ENCODE results near the gene MYNN. TPM values are rescaled to one million over a fixed set of nuclear protein-coding genes. Genes with fewer than 3 reads are reported as not detected.
A peak's percentile ranks its signal among the peaks of the same experiment; 100 is the strongest.

MYNN gene
- total and polyA plus RNA-seq, 2 of the 13 experiments (the other 11 are each of a cell fraction or from before 2014, with no cell fraction given) = 10.4 to 17.6 TPM

DNA sequence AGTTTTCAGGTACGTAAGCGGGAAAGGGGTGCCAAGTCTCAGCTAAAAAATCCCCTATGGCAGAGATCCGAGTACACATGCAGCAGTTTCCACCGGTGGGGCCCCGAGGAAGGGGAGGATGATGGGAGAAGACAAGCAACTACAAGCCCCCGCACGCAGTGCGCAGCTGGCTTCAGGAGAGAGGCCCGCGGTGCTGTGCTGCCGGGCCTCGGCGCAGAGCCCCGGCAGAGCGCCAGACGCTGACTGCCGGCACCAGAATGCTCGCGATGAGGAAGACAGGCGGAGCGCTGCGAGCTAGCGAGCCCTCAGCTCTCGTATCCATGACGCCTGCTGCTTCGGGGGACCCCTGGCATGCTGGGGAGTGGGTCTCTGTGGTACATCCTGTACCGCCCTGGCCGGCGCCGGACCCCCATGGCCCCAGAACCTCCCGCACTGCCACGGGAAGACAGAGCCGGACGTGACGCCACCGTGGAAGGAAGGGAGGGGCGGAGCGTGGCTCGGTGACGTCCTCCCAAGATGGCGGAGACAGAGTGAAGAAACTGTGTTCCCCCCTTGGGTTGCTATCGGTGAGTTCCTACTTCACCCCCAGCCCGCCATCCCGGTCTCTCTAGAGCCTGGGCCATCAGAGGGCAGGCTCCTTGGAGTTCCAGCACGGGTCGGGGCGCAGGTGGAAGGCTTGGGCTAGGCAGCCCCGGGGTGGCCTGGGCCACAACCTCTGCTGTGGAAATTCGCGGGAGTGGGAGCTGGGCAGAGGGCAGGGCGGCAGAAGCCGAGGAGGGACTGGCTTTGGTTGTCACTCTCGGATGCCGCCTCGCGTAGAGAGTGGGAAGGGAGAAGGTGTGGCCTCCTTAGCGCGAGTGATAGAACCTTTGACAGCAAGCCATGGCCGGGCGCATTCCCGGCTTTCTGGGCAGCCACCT lies at the start of gene MYNN (continued):
- TF ChIP-seq ZNF121 (CRISPR knock-in tag; IDR thresholded peaks at IDR 0.05) = 0 out of 2 replicates have a peak, but pooled peaks have one; percentile 17
- TF ChIP-seq TRIM24 (CRISPR knock-in tag; IDR thresholded peaks at IDR 0.05) = no peak
- no peak for TF ChIP-seq RAD51 (IDR thresholded peaks at IDR 0.05; ENCODE audit: borderline replicate concordance)
- TF ChIP-seq, protein P1, sequence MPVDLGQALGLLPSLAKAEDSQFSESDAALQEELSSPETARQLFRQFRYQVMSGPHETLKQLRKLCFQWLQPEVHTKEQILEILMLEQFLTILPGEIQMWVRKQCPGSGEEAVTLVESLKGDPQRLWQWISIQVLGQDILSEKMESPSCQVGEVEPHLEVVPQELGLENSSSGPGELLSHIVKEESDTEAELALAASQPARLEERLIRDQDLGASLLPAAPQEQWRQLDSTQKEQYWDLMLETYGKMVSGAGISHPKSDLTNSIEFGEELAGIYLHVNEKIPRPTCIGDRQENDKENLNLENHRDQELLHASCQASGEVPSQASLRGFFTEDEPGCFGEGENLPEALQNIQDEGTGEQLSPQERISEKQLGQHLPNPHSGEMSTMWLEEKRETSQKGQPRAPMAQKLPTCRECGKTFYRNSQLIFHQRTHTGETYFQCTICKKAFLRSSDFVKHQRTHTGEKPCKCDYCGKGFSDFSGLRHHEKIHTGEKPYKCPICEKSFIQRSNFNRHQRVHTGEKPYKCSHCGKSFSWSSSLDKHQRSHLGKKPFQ (CRISPR knock-in tag; IDR thresholded peaks at IDR 0.05; ENCODE audit: insufficient replicate concordance) = peak; percentile 24
- 0 out of 2 replicates have a peak, but pooled peaks have one; percentile 72 for TF ChIP-seq MTF1 (CRISPR knock-in tag; IDR thresholded peaks at IDR 0.05)
- peak; percentile 92 for TF ChIP-seq HIVEP1 (CRISPR knock-in tag; IDR thresholded peaks at IDR 0.05)
- 0 out of 2 replicates have a peak, but pooled peaks have one; percentile 24 for TF ChIP-seq ZNF224 (CRISPR knock-in tag; IDR thresholded peaks at IDR 0.05)
- TF ChIP-seq ZBTB38 (CRISPR knock-in tag; IDR thresholded peaks at IDR 0.05) = 0 out of 2 replicates have a peak, but pooled peaks have one; percentile 64
- TF ChIP-seq, protein P2, sequence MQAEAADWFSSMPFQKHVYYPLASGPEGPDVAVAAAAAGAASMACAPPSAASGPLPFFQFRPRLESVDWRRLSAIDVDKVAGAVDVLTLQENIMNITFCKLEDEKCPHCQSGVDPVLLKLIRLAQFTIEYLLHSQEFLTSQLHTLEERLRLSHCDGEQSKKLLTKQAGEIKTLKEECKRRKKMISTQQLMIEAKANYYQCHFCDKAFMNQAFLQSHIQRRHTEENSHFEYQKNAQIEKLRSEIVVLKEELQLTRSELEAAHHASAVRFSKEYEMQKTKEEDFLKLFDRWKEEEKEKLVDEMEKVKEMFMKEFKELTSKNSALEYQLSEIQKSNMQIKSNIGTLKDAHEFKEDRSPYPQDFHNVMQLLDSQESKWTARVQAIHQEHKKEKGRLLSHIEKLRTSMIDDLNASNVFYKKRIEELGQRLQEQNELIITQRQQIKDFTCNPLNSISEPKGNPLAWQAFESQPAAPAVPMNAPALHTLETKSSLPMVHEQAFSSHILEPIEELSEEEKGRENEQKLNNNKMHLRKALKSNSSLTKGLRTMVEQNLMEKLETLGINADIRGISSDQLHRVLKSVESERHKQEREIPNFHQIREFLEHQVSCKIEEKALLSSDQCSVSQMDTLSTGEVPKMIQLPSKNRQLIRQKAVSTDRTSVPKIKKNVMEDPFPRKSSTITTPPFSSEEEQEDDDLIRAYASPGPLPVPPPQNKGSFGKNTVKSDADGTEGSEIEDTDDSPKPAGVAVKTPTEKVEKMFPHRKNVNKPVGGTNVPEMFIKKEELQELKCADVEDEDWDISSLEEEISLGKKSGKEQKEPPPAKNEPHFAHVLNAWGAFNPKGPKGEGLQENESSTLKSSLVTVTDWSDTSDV (CRISPR knock-in tag; IDR thresholded peaks at IDR 0.05) = 0 out of 2 replicates have a peak, but pooled peaks have one; percentile 17
- TF ChIP-seq, protein P3, sequence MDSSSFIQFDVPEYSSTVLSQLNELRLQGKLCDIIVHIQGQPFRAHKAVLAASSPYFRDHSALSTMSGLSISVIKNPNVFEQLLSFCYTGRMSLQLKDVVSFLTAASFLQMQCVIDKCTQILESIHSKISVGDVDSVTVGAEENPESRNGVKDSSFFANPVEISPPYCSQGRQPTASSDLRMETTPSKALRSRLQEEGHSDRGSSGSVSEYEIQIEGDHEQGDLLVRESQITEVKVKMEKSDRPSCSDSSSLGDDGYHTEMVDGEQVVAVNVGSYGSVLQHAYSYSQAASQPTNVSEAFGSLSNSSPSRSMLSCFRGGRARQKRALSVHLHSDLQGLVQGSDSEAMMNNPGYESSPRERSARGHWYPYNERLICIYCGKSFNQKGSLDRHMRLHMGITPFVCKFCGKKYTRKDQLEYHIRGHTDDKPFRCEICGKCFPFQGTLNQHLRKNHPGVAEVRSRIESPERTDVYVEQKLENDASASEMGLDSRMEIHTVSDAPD (CRISPR knock-in tag; IDR thresholded peaks at IDR 0.05) = no peak; the same call in 1 of the 2 replicates
- TF ChIP-seq RFXANK (CRISPR knock-in tag; IDR thresholded peaks at IDR 0.05) = no peak
- TF ChIP-seq, protein P4, sequence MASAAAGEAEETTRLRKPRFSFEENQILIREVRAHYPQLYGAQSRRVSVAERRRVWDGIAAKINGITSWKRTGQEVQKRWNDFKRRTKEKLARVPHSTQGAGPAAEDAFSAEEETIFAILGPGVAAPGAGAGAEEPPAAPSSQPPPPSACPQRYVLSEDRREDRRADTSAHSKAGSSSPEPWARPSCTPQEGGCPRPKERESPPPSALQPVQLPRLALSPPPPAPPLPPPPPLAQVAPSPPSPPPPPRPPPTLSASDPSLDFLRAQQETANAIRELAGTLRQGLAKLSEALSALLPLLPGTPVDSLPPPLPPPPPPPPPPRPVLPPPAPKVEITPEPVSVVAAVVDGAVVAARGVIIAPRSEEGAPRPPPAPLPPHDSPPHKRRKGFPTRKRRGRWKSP (CRISPR knock-in tag; IDR thresholded peaks at IDR 0.05) = peak; percentile 37
- TF ChIP-seq ZMYM2 (CRISPR knock-in tag; IDR thresholded peaks at IDR 0.05) = no peak
- TF ChIP-seq, protein P5, sequence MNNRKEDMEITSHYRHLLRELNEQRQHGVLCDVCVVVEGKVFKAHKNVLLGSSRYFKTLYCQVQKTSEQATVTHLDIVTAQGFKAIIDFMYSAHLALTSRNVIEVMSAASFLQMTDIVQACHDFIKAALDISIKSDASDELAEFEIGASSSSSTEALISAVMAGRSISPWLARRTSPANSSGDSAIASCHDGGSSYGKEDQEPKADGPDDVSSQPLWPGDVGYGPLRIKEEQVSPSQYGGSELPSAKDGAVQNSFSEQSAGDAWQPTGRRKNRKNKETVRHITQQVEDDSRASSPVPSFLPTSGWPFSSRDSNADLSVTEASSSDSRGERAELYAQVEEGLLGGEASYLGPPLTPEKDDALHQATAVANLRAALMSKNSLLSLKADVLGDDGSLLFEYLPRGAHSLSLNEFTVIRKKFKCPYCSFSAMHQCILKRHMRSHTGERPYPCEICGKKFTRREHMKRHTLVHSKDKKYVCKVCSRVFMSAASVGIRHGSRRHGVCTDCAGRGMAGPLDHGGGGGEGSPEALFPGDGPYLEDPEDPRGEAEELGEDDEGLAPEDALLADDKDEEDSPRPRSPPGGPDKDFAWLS (CRISPR knock-in tag; IDR thresholded peaks at IDR 0.05; ENCODE audit: borderline replicate concordance) = no peak
- TF ChIP-seq, protein P6, sequence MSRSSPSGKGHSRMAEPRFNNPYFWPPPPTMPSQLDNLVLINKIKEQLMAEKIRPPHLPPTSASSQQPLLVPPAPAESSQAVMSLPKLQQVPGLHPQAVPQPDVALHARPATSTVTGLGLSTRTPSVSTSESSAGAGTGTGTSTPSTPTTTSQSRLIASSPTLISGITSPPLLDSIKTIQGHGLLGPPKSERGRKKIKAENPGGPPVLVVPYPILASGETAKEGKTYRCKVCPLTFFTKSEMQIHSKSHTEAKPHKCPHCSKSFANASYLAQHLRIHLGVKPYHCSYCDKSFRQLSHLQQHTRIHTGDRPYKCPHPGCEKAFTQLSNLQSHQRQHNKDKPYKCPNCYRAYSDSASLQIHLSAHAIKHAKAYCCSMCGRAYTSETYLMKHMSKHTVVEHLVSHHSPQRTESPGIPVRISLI (CRISPR knock-in tag; IDR thresholded peaks at IDR 0.05; ENCODE audit: borderline replicate concordance) = no peak
- peak; percentile 90 for TF ChIP-seq THAP11 (CRISPR knock-in tag; IDR thresholded peaks at IDR 0.05)
- TF ChIP-seq NCOR1 (IDR thresholded peaks at IDR 0.05; ENCODE audit: borderline replicate concordance, low read length) = no peak
- TF ChIP-seq NAIF1 (CRISPR knock-in tag; IDR thresholded peaks at IDR 0.05; ENCODE audit: borderline replicate concordance) = no peak
